Amniotic stem cell (primary cell): ENCODE results near the gene KCNMA1.
A peak's percentile ranks its signal among the peaks of the same experiment; 100 is the strongest.

Experiments
- DNase-seq: peaks from one replicate; lab custom pipeline; 2025; lab: John Stamatoyannopoulos, UW

The KCNMA1 gene

GRCh38 chr10:77007834-77008233 is 629.8 kb downstream of the KCNMA1 start:
- no peak for DNase-seq

- no peak for DNase-seq
Observed at GRCh38 chr10:77006836-77007511, 630.6 kb downstream of the KCNMA1 start.

- no peak for DNase-seq
Observed at GRCh38 chr10:77005871-77006270, 631.7 kb downstream of the KCNMA1 start.

GRCh38 chr10:77004917-77005564 is 632.6 kb downstream of the KCNMA1 start:
- no peak for DNase-seq

GRCh38 chr10:77002872-77003271 is 634.7 kb downstream of the KCNMA1 start:
- DNase-seq = no peak

- no peak for DNase-seq
Observed at GRCh38 chr10:77001206-77001605, 636.4 kb downstream of the KCNMA1 start.

- DNase-seq = no peak
Observed at GRCh38 chr10:76998451-76998850, 639.2 kb downstream of the KCNMA1 start.

GRCh38 chr10:76997631-76998030 is 640.0 kb downstream of the KCNMA1 start:
- no peak for DNase-seq

- DNase-seq = no peak
Observed at GRCh38 chr10:76995023-76995422, 642.6 kb downstream of the KCNMA1 start.

GRCh38 chr10:76993213-76993612 is 644.4 kb downstream of the KCNMA1 start:
- DNase-seq = no peak

- DNase-seq = no peak
Observed at GRCh38 chr10:76992467-76992866, 645.1 kb downstream of the KCNMA1 start.

GRCh38 chr10:76991621-76992020 is 646.0 kb downstream of the KCNMA1 start:
- DNase-seq = no peak

- no peak for DNase-seq
Observed at GRCh38 chr10:76990561-76990960, 647.0 kb downstream of the KCNMA1 start.

GRCh38 chr10:76984559-76985443 is 652.8 kb downstream of the KCNMA1 start:
- DNase-seq = peak; percentile 51

- no peak for DNase-seq
Observed at GRCh38 chr10:76983624-76984023, 654.0 kb downstream of the KCNMA1 start.

GRCh38 chr10:76982671-76983070 is 654.9 kb downstream of the KCNMA1 start:
- DNase-seq = no peak

- DNase-seq = no peak
Observed at GRCh38 chr10:76981251-76981650, 656.4 kb downstream of the KCNMA1 start.

- DNase-seq = no peak
Observed at GRCh38 chr10:76977901-76978300, 659.7 kb downstream of the KCNMA1 start.

GRCh38 chr10:76977046-76977445 is 660.6 kb downstream of the KCNMA1 start:
- no peak for DNase-seq

GRCh38 chr10:76976142-76976541 is 661.5 kb downstream of the KCNMA1 start:
- no peak for DNase-seq

GRCh38 chr10:76975126-76975525 is 662.5 kb downstream of the KCNMA1 start:
- DNase-seq = no peak

GRCh38 chr10:76974017-76974691 is 663.5 kb downstream of the KCNMA1 start:
- DNase-seq = no peak
